ENCODE measurements around the gene CDH4. TPM values are rescaled to one million over a fixed set of nuclear protein-coding genes. Genes with fewer than 3 reads are reported as not detected.
"Not testable (repeated sequence)": the region's sequence is repeated elsewhere in the genome, so short reads cannot be mapped to it uniquely, and the experiment has no call there.

Gene CDH4
- total RNA-seq, 2 donors from 2014 or later: 0.07 to 0.94 TPM

- Histone ChIP-seq H3K9me3 (no peaks in the 10 kb centered on the region), H3K4me1 (no peaks in the 10 kb centered on the region), H3K27ac (no peak overlapping the region), H3K27me3 (no peaks in the 10 kb centered on the region), H3K36me3 (no peaks in the 10 kb centered on the region), H3K4me3 (no peak overlapping the region)
- TF ChIP-seq, protein P1, sequence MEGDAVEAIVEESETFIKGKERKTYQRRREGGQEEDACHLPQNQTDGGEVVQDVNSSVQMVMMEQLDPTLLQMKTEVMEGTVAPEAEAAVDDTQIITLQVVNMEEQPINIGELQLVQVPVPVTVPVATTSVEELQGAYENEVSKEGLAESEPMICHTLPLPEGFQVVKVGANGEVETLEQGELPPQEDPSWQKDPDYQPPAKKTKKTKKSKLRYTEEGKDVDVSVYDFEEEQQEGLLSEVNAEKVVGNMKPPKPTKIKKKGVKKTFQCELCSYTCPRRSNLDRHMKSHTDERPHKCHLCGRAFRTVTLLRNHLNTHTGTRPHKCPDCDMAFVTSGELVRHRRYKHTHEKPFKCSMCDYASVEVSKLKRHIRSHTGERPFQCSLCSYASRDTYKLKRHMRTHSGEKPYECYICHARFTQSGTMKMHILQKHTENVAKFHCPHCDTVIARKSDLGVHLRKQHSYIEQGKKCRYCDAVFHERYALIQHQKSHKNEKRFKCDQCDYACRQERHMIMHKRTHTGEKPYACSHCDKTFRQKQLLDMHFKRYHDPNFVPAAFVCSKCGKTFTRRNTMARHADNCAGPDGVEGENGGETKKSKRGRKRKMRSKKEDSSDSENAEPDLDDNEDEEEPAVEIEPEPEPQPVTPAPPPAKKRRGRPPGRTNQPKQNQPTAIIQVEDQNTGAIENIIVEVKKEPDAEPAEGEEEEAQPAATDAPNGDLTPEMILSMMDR (IDR thresholded peaks at IDR 0.05): no peak
- no peak for DNase-seq (ENCODE audit: low spot score)
Observed at GRCh38 chr20:61476956-61477355, 224.9 kb downstream of the CDH4 start.

- H3K27ac ChIP-seq: no peak overlapping the region
- no peak overlapping the region for H3K4me3 ChIP-seq
- H3K27me3 ChIP-seq: no peaks in the 10 kb centered on the region
- no peaks in the 10 kb centered on the region for H3K4me1 ChIP-seq
- H3K36me3 ChIP-seq: no peaks in the 10 kb centered on the region
- DNase-seq (ENCODE audit: low spot score): no peak
- no peaks in the 10 kb centered on the region for H3K9me3 ChIP-seq
- TF ChIP-seq, protein P1 (IDR thresholded peaks at IDR 0.05): no peak
Observed at GRCh38 chr20:61477451-61477861, 225.4 kb downstream of the CDH4 start.

DNA sequence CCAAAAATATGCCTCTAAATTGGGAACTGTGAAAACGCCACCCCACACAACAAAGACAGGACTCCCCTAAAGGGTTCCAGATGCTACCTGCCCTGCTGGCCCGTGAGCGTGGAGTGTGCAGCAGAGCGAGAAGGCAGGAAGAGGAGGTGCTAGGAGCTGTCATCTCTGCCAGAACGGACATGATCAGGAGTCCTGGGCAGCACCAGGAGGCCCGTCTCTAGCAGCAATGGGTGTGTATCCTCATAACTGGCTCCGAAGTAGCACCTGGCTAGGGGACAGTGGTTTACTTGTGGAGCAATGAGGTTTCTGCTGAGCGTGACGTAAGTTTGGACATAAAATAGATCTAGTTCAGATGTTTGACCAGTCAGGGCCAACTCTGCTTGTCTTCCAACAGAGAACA is 226.0 kb downstream of the CDH4 start:
- H3K27me3 ChIP-seq: no peaks in the 10 kb centered on the region
- no peak for DNase-seq (ENCODE audit: low spot score)
- TF ChIP-seq, protein P1 (IDR thresholded peaks at IDR 0.05): no peak

GRCh38 chr20:61478611-61479305 is 226.7 kb downstream of the CDH4 start:
- Histone ChIP-seq H3K36me3 (no peaks in the 10 kb centered on the region), H3K9me3 (no peaks in the 10 kb centered on the region), H3K4me1 (no peaks in the 10 kb centered on the region), H3K4me3 (no peak overlapping the region), H3K27ac (no peak overlapping the region), H3K27me3 (no peaks in the 10 kb centered on the region)
- DNase-seq (ENCODE audit: low spot score): no peak
- TF ChIP-seq, protein P1 (IDR thresholded peaks at IDR 0.05): no peak

More for the DNA sequence above, 226.0 kb downstream of the CDH4 start:
- Histone ChIP-seq H3K27ac (no peak overlapping the region), H3K9me3 (no peaks in the 10 kb centered on the region), H3K4me3 (no peak overlapping the region), H3K36me3 (no peaks in the 10 kb centered on the region), H3K4me1 (no peaks in the 10 kb centered on the region)

GRCh38 chr20:61479433-61479832 is 227.4 kb downstream of the CDH4 start:
- not testable (repeated sequence) for H3K36me3 ChIP-seq; H3K27me3 ChIP-seq; H3K27ac ChIP-seq; H3K4me1 ChIP-seq; H3K4me3 ChIP-seq; DNase-seq (ENCODE audit: low spot score); H3K9me3 ChIP-seq

GRCh38 chr20:61480158-61480825 is 228.2 kb downstream of the CDH4 start:
- Histone ChIP-seq H3K27me3 (no peaks in the 10 kb centered on the region), H3K4me3 (no peak overlapping the region), H3K36me3 (no peaks in the 10 kb centered on the region), H3K27ac (no peak overlapping the region), H3K4me1 (no peaks in the 10 kb centered on the region), H3K9me3 (no peaks in the 10 kb centered on the region)
- no peak for DNase-seq (ENCODE audit: low spot score)
- TF ChIP-seq, protein P1 (IDR thresholded peaks at IDR 0.05): no peak
